Fibroblast of lung (primary cell): Measurements from ENCODE around the gene ERVFRD-1. TPM values are rescaled to one million over a fixed set of nuclear protein-coding genes. Genes with fewer than 3 reads are reported as not detected.

ENCODE experiments used
- DNase-seq, 2 donors: peaks; one replicate each; pipeline versions ENCODE4 v3.0.0 to v3.0.0-alpha.2; 2010; ENCODE audit warnings: low read depth in 2 of 2
- H2AFZ ChIP-seq: 2 replicates; pipeline ENCODE4 v1.5.1; 2012; ENCODE audit warnings: low read length, control low read depth, inconsistent platforms
- H3K27ac ChIP-seq: 2 replicates; pipeline ENCODE4 v1.5.1; 2011; ENCODE audit warnings: low read length, control low read depth; ENCODE audit not compliant: insufficient read depth
- H3K27me3 ChIP-seq: 2 replicates; pipeline ENCODE4 v1.5.1; 2011; ENCODE audit warnings: mild to moderate bottlenecking, low read length; ENCODE audit not compliant: control insufficient read depth, insufficient read depth
- H3K36me3 ChIP-seq: 2 replicates; pipeline ENCODE4 v1.5.1; 2011; ENCODE audit warnings: low read length; ENCODE audit not compliant: control insufficient read depth, insufficient read depth
- H3K4me1 ChIP-seq: 2 replicates; pipeline ENCODE4 v1.5.1; 2011; ENCODE audit warnings: low read length; ENCODE audit not compliant: control insufficient read depth, insufficient read depth; ENCODE audit errors: extremely low read depth
- H3K4me2 ChIP-seq: 2 replicates; pipeline ENCODE4 v1.5.1; 2011; ENCODE audit warnings: low read length, control low read depth; ENCODE audit not compliant: insufficient read depth; ENCODE audit errors: extremely low read depth
- H3K4me3 ChIP-seq, 4 experiments: fragments of 200-600 bp in 1 of 4; sonication (generic) in 1 of 4; replicated peaks in 1 of 4; 2 replicates each; pipeline ENCODE4 v1.5.1; 2011 to 2016; ENCODE audit warnings: low read length in 4 of 4, low read depth in 3 of 4, mild to moderate bottlenecking in 3 of 4, control low read depth in 2 of 4, inconsistent platforms in 1 of 4, mixed read lengths in 1 of 4; ENCODE audit not compliant: insufficient read depth in 1 of 4; ENCODE audit errors: control extremely low read depth in 1 of 4
- H3K79me2 ChIP-seq: 2 replicates; pipeline ENCODE4 v1.5.1; 2012; ENCODE audit warnings: mild to moderate bottlenecking, low read length, inconsistent platforms; ENCODE audit not compliant: control insufficient read depth, insufficient read depth
- H3K9ac ChIP-seq: 2 replicates; pipeline ENCODE4 v1.5.1; 2011; ENCODE audit warnings: mild to moderate bottlenecking, low read length, control low read depth; ENCODE audit not compliant: insufficient read depth
- H3K9me3 ChIP-seq: 2 replicates; pipeline ENCODE4 v1.5.1; 2012; ENCODE audit warnings: low read depth, low read length; ENCODE audit not compliant: control insufficient read depth, insufficient read depth
- H4K20me1 ChIP-seq: 2 replicates; pipeline ENCODE4 v1.5.1; 2011; ENCODE audit warnings: low read length; ENCODE audit not compliant: control insufficient read depth, insufficient read depth; ENCODE audit errors: extremely low read depth
- EZH2 ChIP-seq: IDR thresholded peaks from 2 replicates; pipeline ENCODE4 v1.5.1; 2012; ENCODE audit warnings: low read length, control low read depth, mild to moderate bottlenecking; ENCODE audit errors: missing control alignments
- polyA plus RNA-seq, 2 donors: library from polyadenylated mRNA; depleted of rRNA in 1 of 2; stranded (reverse) in 1 of 2; unstranded in 1 of 2; fragments of >200 nt; gene quantifications; 2 replicates each; pipeline ENCODE4 v1.2.1, GENCODE V29; 2011 to 2012; ENCODE audit warnings: missing spikeins in 1 of 2
- total RNA-seq: library from RNA; depleted of rRNA; stranded (reverse); fragments of >200 nt; gene quantifications from 2 replicates; pipeline ENCODE4 v1.2.1, GENCODE V29; 2014
- TF ChIP-seq, protein P1 (sequence below), 2 donors: IDR thresholded peaks in 1 of 2; conservative IDR thresholded peaks in 1 of 2; 1 replicate in 1 of 2; 2 replicates in 1 of 2; pipeline ENCODE4 v1.5.1; 2011 to 2012; ENCODE audit warnings: low read length in 2 of 2, control low read depth in 1 of 2, inconsistent platforms in 1 of 2, low read depth in 1 of 2, mild to moderate bottlenecking in 1 of 2

ERVFRD-1 gene
- total and polyA plus RNA-seq, 2 donors (not counting 1 experiment from before 2014, with no cell fraction given), result not detected

DNA sequence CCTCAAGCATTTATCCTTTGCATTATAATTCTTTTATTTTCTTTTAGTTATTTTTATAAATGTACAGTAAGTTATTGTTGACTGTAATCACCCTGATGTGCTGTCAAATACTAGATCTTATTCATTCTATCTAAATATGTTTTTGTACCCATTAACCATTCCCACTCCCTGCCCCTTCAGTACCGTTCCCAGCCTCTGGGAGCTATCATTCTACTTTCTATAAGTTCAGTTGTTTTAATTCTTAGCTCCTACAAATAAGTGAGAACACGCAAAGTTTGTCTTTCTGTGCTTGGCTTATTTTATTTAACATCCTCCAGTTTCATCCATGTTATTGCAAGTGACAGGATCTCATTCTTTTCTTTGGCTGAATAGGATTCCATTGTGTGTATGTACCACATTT is 12.5 kb upstream of the ERVFRD-1 start:
- Histone ChIP-seq H3K27me3 (no peaks in the 10 kb centered on the region), H2AFZ (no peak overlapping the region), H3K4me2 (no peak overlapping the region), H3K4me1 (no peaks in the 10 kb centered on the region), H3K36me3 (no peaks in the 10 kb centered on the region), H3K9ac (no peak overlapping the region), H3K9me3 (no peaks in the 10 kb centered on the region), H3K79me2 (peaks cover 15% of the 10 kb centered on the region), H3K4me3 (no peak overlapping the region), H4K20me1 (no peaks in the 10 kb centered on the region), H3K27ac (no peak overlapping the region)
- DNase-seq, result no peak
- TF ChIP-seq, protein P1, sequence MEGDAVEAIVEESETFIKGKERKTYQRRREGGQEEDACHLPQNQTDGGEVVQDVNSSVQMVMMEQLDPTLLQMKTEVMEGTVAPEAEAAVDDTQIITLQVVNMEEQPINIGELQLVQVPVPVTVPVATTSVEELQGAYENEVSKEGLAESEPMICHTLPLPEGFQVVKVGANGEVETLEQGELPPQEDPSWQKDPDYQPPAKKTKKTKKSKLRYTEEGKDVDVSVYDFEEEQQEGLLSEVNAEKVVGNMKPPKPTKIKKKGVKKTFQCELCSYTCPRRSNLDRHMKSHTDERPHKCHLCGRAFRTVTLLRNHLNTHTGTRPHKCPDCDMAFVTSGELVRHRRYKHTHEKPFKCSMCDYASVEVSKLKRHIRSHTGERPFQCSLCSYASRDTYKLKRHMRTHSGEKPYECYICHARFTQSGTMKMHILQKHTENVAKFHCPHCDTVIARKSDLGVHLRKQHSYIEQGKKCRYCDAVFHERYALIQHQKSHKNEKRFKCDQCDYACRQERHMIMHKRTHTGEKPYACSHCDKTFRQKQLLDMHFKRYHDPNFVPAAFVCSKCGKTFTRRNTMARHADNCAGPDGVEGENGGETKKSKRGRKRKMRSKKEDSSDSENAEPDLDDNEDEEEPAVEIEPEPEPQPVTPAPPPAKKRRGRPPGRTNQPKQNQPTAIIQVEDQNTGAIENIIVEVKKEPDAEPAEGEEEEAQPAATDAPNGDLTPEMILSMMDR (conservative IDR thresholded peaks at IDR 0.05 in 1 of 2, IDR thresholded peaks at IDR 0.05 in 1 of 2; ENCODE audit: low read depth in 1 of 2, low read length in 2 of 2), result no peak
- TF ChIP-seq EZH2, result no peak

GRCh38 chr6:11122380-11122779 is 10.9 kb upstream of the ERVFRD-1 start:
- DNase-seq, result no peak
- Histone ChIP-seq H2AFZ (no peak overlapping the region), H3K36me3 (no peaks in the 10 kb centered on the region), H3K27me3 (no peaks in the 10 kb centered on the region), H3K9ac (no peak overlapping the region), H3K9me3 (no peaks in the 10 kb centered on the region), H4K20me1 (no peaks in the 10 kb centered on the region), H3K27ac (no peak overlapping the region), H3K4me2 (no peak overlapping the region), H3K79me2 (peaks cover 14% of the 10 kb centered on the region), H3K4me1 (no peaks in the 10 kb centered on the region), H3K4me3 (no peak overlapping the region)
- TF ChIP-seq EZH2, result no peak
- TF ChIP-seq, protein P1 (conservative IDR thresholded peaks at IDR 0.05 in 1 of 2, IDR thresholded peaks at IDR 0.05 in 1 of 2; ENCODE audit: low read depth in 1 of 2, low read length in 2 of 2), result no peak

DNA sequence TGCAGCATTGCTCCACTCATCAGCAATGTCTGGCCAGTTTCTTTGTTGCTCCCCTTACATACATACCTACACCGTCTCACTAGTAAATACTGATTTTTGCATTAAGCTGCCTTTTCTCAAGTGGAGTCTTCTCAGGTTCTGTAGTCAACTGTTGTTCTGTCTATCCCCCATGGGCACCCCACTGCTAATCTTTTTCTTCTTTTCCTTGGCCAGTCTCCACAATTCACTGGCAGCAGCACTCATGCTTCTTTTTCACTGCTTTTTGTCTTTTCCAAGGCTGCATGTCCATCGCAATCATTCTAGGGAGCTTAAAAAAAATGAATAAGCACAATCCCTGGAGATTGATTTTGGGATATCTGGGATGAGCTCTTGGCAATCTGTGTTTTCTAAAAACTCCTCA is 10.3 kb upstream of the ERVFRD-1 start:
- Histone ChIP-seq H3K4me3 (no peak overlapping the region), H3K27me3 (no peaks in the 10 kb centered on the region), H3K4me1 (no peaks in the 10 kb centered on the region), H3K79me2 (peaks cover 14% of the 10 kb centered on the region), H3K4me2 (no peak overlapping the region), H3K27ac (no peak overlapping the region), H3K9ac (no peak overlapping the region), H2AFZ (no peak overlapping the region), H4K20me1 (no peaks in the 10 kb centered on the region), H3K36me3 (no peaks in the 10 kb centered on the region), H3K9me3 (no peaks in the 10 kb centered on the region)
- TF ChIP-seq, protein P1 (conservative IDR thresholded peaks at IDR 0.05 in 1 of 2, IDR thresholded peaks at IDR 0.05 in 1 of 2; ENCODE audit: low read depth in 1 of 2, low read length in 2 of 2), result no peak
- peak in 1 of 2 donors; percentile 40 for DNase-seq
